Measurements from ENCODE around the gene CALCOCO1.
"Not testable (repeated sequence)": the region's sequence is repeated elsewhere in the genome, so short reads cannot be mapped to it uniquely, and the experiment has no call there.

Gene CALCOCO1

DNA sequence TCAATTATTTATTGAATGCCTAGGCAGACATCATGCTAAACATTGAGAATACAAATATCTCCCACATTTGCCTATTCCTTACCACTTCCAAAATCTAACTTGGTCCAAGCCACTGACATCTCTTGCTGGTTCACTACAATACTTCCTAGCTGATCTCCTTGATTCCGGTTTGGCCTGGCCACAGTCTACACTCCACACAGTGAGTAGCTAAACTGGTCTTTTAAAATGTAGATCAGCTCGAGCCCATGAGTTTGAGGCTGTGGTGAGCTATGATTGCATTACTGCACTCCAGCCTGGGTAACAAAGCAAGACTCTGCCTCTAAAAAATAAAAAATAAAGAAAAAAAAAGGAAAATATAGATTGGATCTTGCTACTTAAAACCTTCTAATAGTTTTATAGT is 43.8 kb downstream of the CALCOCO1 start:
- TF ChIP-seq EZH2phosphoT487 (IDR thresholded peaks at IDR 0.05; ENCODE audit: low read depth): no peak
- TF ChIP-seq, protein P1, sequence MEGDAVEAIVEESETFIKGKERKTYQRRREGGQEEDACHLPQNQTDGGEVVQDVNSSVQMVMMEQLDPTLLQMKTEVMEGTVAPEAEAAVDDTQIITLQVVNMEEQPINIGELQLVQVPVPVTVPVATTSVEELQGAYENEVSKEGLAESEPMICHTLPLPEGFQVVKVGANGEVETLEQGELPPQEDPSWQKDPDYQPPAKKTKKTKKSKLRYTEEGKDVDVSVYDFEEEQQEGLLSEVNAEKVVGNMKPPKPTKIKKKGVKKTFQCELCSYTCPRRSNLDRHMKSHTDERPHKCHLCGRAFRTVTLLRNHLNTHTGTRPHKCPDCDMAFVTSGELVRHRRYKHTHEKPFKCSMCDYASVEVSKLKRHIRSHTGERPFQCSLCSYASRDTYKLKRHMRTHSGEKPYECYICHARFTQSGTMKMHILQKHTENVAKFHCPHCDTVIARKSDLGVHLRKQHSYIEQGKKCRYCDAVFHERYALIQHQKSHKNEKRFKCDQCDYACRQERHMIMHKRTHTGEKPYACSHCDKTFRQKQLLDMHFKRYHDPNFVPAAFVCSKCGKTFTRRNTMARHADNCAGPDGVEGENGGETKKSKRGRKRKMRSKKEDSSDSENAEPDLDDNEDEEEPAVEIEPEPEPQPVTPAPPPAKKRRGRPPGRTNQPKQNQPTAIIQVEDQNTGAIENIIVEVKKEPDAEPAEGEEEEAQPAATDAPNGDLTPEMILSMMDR (IDR thresholded peaks at IDR 0.05; ENCODE audit: low read depth, low read length): no peak
- Histone ChIP-seq H3K36me3 (replicated peaks; ENCODE audit: low read depth, low read length) (no peaks in the 10 kb centered on the region), H3K27me3 (ENCODE audit: low read depth, low read length) (peaks cover 12% of the 10 kb centered on the region), H3K4me3 (ENCODE audit: low read length) (no peak overlapping the region), H3K27ac (ENCODE audit: low read length) (no peak overlapping the region), H4K20me1 (ENCODE audit: insufficient read depth, low read length) (no peaks in the 10 kb centered on the region), H3K9ac (ENCODE audit: low read length) (no peak overlapping the region), H3K4me1 (ENCODE audit: low read length) (no peaks in the 10 kb centered on the region), H3K79me2 (ENCODE audit: low read length) (no peaks in the 10 kb centered on the region), H3K9me3 (ENCODE audit: insufficient read depth, low read length) (no peaks in the 10 kb centered on the region), H2AFZ (ENCODE audit: low read depth, low read length) (no peak overlapping the region), H3K4me2 (ENCODE audit: low read length) (no peak overlapping the region)

DNA sequence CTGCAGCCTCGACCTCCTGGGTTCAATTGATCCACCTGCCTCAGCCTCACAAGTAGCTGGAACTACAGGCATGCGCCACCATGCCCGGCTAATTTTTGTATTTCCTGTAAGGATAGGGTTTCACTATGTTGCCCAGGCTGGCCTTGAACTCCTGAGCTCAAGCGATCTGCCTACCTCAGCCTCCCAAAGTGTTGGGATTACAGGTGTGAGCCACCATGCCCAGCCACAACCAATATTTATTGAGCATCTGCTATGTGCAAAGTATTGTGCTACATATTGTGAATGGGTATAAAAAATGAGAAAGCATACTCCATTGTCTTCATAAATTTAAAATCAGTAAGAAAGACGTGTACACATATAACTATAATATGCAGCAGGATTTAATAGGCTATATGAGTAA is 47.2 kb downstream of the CALCOCO1 start:
- H3K9ac ChIP-seq (ENCODE audit: low read length); H3K36me3 ChIP-seq (replicated peaks; ENCODE audit: low read depth, low read length); H3K4me1 ChIP-seq (ENCODE audit: low read length); H3K9me3 ChIP-seq (ENCODE audit: insufficient read depth, low read length); H3K79me2 ChIP-seq (ENCODE audit: low read length); H3K4me3 ChIP-seq (ENCODE audit: low read length); H3K4me2 ChIP-seq (ENCODE audit: low read length); H3K27ac ChIP-seq (ENCODE audit: low read length); H2AFZ ChIP-seq (ENCODE audit: low read depth, low read length); H4K20me1 ChIP-seq (ENCODE audit: insufficient read depth, low read length): not testable (repeated sequence)
- H3K27me3 ChIP-seq (ENCODE audit: low read depth, low read length): peaks cover 25% of the 10 kb centered on the region

DNA sequence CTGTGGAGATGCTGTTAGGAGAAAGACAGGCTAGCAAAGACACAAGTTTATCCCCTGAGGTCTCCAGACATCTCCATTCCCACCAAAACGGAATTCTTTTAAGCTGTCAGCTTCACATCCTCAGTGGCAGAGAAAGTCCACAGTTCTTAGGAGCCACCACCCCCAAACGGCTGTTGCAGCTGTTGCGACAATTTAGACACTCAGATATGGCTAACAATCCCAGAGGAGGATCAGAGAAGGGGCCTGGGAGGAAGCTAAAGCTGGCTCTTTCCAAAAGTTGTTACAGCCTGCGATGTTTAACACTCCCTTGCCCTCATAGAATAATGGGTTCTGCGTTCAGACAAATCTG is 49.5 kb downstream of the CALCOCO1 start:
- Histone ChIP-seq H4K20me1 (ENCODE audit: insufficient read depth, low read length) (no peaks in the 10 kb centered on the region), H3K36me3 (replicated peaks; ENCODE audit: low read depth, low read length) (peaks cover 18% of the 10 kb centered on the region), H3K4me1 (ENCODE audit: low read length) (peaks cover 8% of the 10 kb centered on the region), H3K4me2 (ENCODE audit: low read length) (peak overlapping the region; percentile 93), H3K4me3 (ENCODE audit: low read length) (peak overlapping the region; percentile 83), H2AFZ (ENCODE audit: low read depth, low read length) (peak overlapping the region; percentile 99), H3K27me3 (ENCODE audit: low read depth, low read length) (peaks cover 25% of the 10 kb centered on the region), H3K79me2 (ENCODE audit: low read length) (peaks cover 23% of the 10 kb centered on the region), H3K27ac (ENCODE audit: low read length) (no peak overlapping the region), H3K9ac (ENCODE audit: low read length) (0 out of 2 replicates have a peak overlapping the region, but pooled peaks have one; percentile 87), H3K9me3 (ENCODE audit: insufficient read depth, low read length) (no peaks in the 10 kb centered on the region)
- TF ChIP-seq, protein P1 (IDR thresholded peaks at IDR 0.05; ENCODE audit: low read depth, low read length): no peak
- no peak for TF ChIP-seq EZH2phosphoT487 (IDR thresholded peaks at IDR 0.05; ENCODE audit: low read depth)

DNA sequence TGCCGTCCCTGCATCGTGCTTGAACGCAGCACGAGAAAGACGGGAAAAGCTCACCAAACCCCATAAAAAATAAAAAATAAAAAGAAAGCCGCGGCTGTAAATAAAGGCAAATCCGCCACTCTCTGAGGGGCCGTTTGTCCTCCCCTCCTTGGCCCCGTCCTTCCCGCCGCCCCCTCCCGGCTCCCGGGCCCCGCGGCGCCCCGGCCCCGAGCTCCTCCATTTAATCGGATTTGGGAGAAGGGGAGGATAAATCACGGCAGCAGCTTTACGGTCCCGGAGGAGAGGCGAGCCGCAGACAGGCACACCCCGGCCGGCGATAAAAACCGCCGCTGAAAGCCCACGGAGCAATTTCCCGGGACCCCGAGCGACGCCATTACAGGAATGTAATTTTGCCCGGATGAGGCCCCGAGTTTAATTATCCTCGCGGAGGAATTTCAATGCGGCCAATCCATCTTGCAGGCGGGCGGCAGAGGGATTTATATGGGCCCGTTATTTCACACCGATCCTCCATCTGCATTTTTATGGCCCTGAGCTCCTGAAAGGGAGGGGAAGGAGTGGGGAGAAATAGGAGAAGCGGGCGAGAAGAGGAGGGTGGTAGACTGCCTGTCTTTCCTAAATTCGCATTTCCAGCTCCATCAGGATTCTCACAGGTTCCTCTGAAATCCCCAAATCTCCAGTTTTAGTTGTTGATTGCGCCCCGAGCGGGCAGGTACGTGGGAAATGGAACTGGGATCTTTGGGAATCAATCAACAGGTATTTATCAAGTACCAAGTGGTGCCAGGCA is 50.0 kb downstream of the CALCOCO1 start:
- Histone ChIP-seq H3K4me2 (ENCODE audit: low read length) (peak overlapping the region; percentile 93), H3K9me3 (ENCODE audit: insufficient read depth, low read length) (no peaks in the 10 kb centered on the region), H3K9ac (ENCODE audit: low read length) (peak overlapping the region; percentile 87), H3K27ac (ENCODE audit: low read length) (no peak overlapping the region), H3K36me3 (replicated peaks; ENCODE audit: low read depth, low read length) (peaks cover 24% of the 10 kb centered on the region), H3K79me2 (ENCODE audit: low read length) (peaks cover 28% of the 10 kb centered on the region), H3K4me1 (ENCODE audit: low read length) (peaks cover 8% of the 10 kb centered on the region), H4K20me1 (ENCODE audit: insufficient read depth, low read length) (no peaks in the 10 kb centered on the region), H2AFZ (ENCODE audit: low read depth, low read length) (peak overlapping the region; percentile 99), H3K27me3 (ENCODE audit: low read depth, low read length) (peaks cover 25% of the 10 kb centered on the region), H3K4me3 (ENCODE audit: low read length) (peak overlapping the region; percentile 83)
- TF ChIP-seq EZH2phosphoT487 (IDR thresholded peaks at IDR 0.05; ENCODE audit: low read depth): no peak
- TF ChIP-seq, protein P1 (IDR thresholded peaks at IDR 0.05; ENCODE audit: low read depth, low read length): no peak

Measured in OCI-LY3 (cell line).